Thyroid gland (tissue), 4 donors: ENCODE measurements around the gene SFRP5.

Experiments
- CTCF ChIP-seq, 6 experiments: fragments of 200-600 bp in 3 of 6; fragments of 450-650 bp in 3 of 6; sonication (generic) in 3 of 6; IDR thresholded peaks; one replicate each; pipeline ENCODE4 v1.5.1; 2016 to 2019; ENCODE audit warnings: antibody characterized with exemption in 6 of 6, mild to moderate bottlenecking in 2 of 6, inconsistent platforms in 1 of 6, moderate library complexity in 1 of 6
- POLR2A ChIP-seq, 2 donors: fragments of 450-650 bp; IDR thresholded peaks; one replicate each; pipeline ENCODE4 v1.6.1; 2017; ENCODE audit warnings: antibody characterized with exemption in 2 of 2, mild to moderate bottlenecking in 2 of 2, moderate library complexity in 1 of 2

GRCh38 chr10:97781618-97782331 is 10.0 kb upstream of the SFRP5 start:
- TF ChIP-seq CTCF (IDR thresholded peaks at IDR 0.05) (no peak), POLR2A (IDR thresholded peaks at IDR 0.05) (no peak)
